PFSK-1 (cell line): ENCODE results near the gene PI4KA.

Source experiments
- FOXP2 ChIP-seq: optimal IDR thresholded peaks from 2 replicates; pipeline ENCODE3; 2011; ENCODE audit warnings: borderline replicate concordance, control low read depth, inconsistent platforms; ENCODE audit not compliant: insufficient read depth; ENCODE audit errors: extremely low read length, extremely low read depth
- POLR2AphosphoS5 ChIP-seq: IDR thresholded peaks from 2 replicates; pipeline ENCODE4 v1.6.1; 2012; ENCODE audit warnings: low read depth, mild to moderate bottlenecking, control low read depth, low read length, moderate library complexity
- REST ChIP-seq, 2 experiments: IDR thresholded peaks; 2 replicates each; pipeline versions ENCODE4 v1.6.1 to v1.8.0; 2011 to 2012; ENCODE audit warnings: low read depth in 2 of 2, low read length in 2 of 2, control low read depth in 1 of 2, inconsistent platforms in 1 of 2, mild to moderate bottlenecking in 1 of 2, moderate library complexity in 1 of 2; ENCODE audit not compliant: insufficient read depth in 1 of 2
- SIN3A ChIP-seq: IDR thresholded peaks from 2 replicates; pipeline ENCODE4 v1.6.1; 2012; ENCODE audit warnings: mild to moderate bottlenecking, low read length, moderate library complexity, borderline replicate concordance; ENCODE audit not compliant: insufficient read depth
- TAF1 ChIP-seq: IDR thresholded peaks from 2 replicates; pipeline ENCODE4 v1.6.1; 2012; ENCODE audit warnings: low read length, control low read depth, borderline replicate concordance; ENCODE audit not compliant: insufficient read depth

Gene PI4KA

GRCh38 chr22:20672082-20672424, 186.6 kb downstream of the PI4KA start:
- TF ChIP-seq REST (IDR thresholded peaks at IDR 0.05; ENCODE audit: insufficient read depth in 1 of 2, low read depth in 2 of 2, low read length in 2 of 2), result no peak
- no peak for TF ChIP-seq FOXP2
- no peak for TF ChIP-seq TAF1
- TF ChIP-seq SIN3A, result no peak
- TF ChIP-seq POLR2AphosphoS5, result no peak

- TF ChIP-seq FOXP2 (no peak), REST (IDR thresholded peaks at IDR 0.05; ENCODE audit: insufficient read depth in 1 of 2, low read depth in 2 of 2, low read length in 2 of 2) (no peak), TAF1 (no peak), SIN3A (no peak), POLR2AphosphoS5 (no peak)
These were observed 187.1 kb downstream of the PI4KA start for GRCh38 chr22:20671409-20672081.

- no peak for TF ChIP-seq FOXP2
- no peak for TF ChIP-seq SIN3A
These were observed 192.1 kb downstream of the PI4KA start for GRCh38 chr22:20666560-20666959.

- TF ChIP-seq TAF1, result no peak
- TF ChIP-seq REST (IDR thresholded peaks at IDR 0.05; ENCODE audit: insufficient read depth in 1 of 2, low read depth in 2 of 2, low read length in 2 of 2), result no peak
- no peak for TF ChIP-seq FOXP2
- no peak for TF ChIP-seq POLR2AphosphoS5
- no peak for TF ChIP-seq SIN3A
These were observed 194.0 kb downstream of the PI4KA start for GRCh38 chr22:20664594-20664959.

- TF ChIP-seq REST (IDR thresholded peaks at IDR 0.05; ENCODE audit: insufficient read depth in 1 of 2, low read depth in 2 of 2, low read length in 2 of 2) (no peak), POLR2AphosphoS5 (no peak)
These were observed 194.5 kb downstream of the PI4KA start for GRCh38 chr22:20663941-20664593.
